ENCODE results near the gene RBBP8NL.

DNA sequence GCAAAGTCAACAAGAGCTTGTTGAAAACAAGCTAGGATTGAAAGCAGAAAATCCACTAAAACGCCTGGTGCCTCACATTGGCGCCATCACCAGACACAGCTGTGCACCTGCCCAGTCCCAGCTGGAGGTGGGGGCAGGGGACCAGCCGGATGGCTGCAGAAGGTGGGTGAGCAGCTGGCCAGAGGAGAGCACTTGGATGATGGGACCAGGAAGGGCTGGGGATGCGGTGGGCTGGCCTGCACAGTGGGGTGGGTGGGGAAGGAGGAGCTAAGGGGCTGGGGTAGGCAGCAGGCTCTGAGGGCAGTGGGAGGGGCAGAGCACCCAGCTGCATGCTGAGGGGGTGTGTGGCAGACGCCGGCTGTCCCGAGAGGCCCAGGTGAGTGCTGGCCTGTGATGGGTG lies 27.3 kb downstream of the RBBP8NL start:
- TF ChIP-seq CTCF (IDR thresholded peaks at IDR 0.05) (no peak), CHD4 (IDR thresholded peaks at IDR 0.05; ENCODE audit: borderline replicate concordance) (no peak), MYC (IDR thresholded peaks at IDR 0.05; ENCODE audit: borderline replicate concordance, low read length) (no peak), PHF8 (IDR thresholded peaks at IDR 0.05; ENCODE audit: borderline replicate concordance, low read depth) (no peak), POLR2A (IDR thresholded peaks at IDR 0.05; ENCODE audit: low read length) (no peak), REST (IDR thresholded peaks at IDR 0.05) (no peak)
- TF ChIP-seq, protein P1, sequence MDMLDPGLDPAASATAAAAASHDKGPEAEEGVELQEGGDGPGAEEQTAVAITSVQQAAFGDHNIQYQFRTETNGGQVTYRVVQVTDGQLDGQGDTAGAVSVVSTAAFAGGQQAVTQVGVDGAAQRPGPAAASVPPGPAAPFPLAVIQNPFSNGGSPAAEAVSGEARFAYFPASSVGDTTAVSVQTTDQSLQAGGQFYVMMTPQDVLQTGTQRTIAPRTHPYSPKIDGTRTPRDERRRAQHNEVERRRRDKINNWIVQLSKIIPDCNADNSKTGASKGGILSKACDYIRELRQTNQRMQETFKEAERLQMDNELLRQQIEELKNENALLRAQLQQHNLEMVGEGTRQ (IDR thresholded peaks at IDR 0.05): no peak
